Choroid plexus epithelial cell (primary cell): ENCODE measurements around the gene CYP27C1.
"Not testable (repeated sequence)": the region's sequence is repeated elsewhere in the genome, so short reads cannot be mapped to it uniquely, and the experiment has no call there.

Experiments
- DNase-seq: peaks from one replicate; pipeline ENCODE4 v3.0.0-alpha.2; 2010; ENCODE audit warnings: low read depth
- H3K4me3 ChIP-seq: 2 replicates; pipeline ENCODE4 v1.5.1; 2011; ENCODE audit warnings: low read depth, mild to moderate bottlenecking, control low read depth, low read length, moderate library complexity
- TF ChIP-seq, protein P1 (sequence below): conservative IDR thresholded peaks from 2 replicates; pipeline ENCODE4 v1.5.1; 2011; ENCODE audit warnings: low read depth, mild to moderate bottlenecking, control low read depth, inconsistent platforms, low read length, moderate library complexity

CYP27C1 gene

GRCh38 chr2:127254386-127254981 lies 34.4 kb upstream of the CYP27C1 start:
- no peak overlapping the region for H3K4me3 ChIP-seq
- TF ChIP-seq, protein P1, sequence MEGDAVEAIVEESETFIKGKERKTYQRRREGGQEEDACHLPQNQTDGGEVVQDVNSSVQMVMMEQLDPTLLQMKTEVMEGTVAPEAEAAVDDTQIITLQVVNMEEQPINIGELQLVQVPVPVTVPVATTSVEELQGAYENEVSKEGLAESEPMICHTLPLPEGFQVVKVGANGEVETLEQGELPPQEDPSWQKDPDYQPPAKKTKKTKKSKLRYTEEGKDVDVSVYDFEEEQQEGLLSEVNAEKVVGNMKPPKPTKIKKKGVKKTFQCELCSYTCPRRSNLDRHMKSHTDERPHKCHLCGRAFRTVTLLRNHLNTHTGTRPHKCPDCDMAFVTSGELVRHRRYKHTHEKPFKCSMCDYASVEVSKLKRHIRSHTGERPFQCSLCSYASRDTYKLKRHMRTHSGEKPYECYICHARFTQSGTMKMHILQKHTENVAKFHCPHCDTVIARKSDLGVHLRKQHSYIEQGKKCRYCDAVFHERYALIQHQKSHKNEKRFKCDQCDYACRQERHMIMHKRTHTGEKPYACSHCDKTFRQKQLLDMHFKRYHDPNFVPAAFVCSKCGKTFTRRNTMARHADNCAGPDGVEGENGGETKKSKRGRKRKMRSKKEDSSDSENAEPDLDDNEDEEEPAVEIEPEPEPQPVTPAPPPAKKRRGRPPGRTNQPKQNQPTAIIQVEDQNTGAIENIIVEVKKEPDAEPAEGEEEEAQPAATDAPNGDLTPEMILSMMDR = no peak
- DNase-seq = peak; percentile 5

DNA sequence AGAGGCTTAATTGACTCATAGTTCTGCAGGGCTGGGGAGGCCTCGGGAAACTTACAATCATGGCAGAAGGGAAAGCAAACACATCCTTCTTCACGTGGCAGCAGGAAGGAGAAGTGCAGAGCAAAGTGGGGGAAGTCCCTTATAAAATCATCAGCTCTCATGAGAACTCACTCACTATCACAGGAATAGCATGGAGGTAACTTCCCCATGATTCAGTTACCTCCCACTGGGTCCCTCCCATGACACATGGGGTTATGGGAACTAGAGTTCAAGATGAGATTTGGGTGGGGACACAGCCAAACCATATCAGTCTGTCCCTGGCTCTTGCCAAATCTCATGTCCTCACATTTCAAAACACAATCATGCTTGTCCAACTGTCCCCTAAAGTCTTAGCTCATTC lies 21.1 kb upstream of the CYP27C1 start:
- DNase-seq = not testable (repeated sequence)

GRCh38 chr2:127239395-127239794 lies 19.3 kb upstream of the CYP27C1 start:
- TF ChIP-seq, protein P1 = no peak
- no peak for DNase-seq
- H3K4me3 ChIP-seq = no peak overlapping the region

More for the DNA sequence above, 21.1 kb upstream of the CYP27C1 start:
- H3K4me3 ChIP-seq = not testable (repeated sequence)

DNA sequence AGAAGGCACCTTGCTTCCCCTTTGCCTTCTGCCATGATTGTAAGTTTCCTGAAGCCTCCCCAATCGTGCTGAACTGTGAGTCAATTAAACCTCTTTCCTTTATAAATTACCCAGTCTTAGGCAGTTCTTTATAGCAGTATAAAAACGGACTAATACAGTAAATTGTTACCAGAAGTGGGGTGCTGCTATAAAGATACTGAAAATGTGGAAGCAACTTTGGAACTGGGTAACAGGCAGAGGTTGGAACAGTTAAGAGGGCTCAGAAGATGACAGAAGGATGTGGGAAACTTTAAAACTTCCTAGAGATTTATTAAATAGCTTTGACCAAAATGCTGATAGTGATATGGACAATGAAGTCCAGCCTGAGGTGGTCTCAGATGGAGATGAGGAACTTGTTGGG lies 17.7 kb upstream of the CYP27C1 start:
- H3K4me3 ChIP-seq, DNase-seq: not testable (repeated sequence)

GRCh38 chr2:127235082-127235702 lies 15.1 kb upstream of the CYP27C1 start:
- no peak overlapping the region for H3K4me3 ChIP-seq
- TF ChIP-seq, protein P1 = no peak

GRCh38 chr2:127233710-127234109 lies 13.6 kb upstream of the CYP27C1 start:
- TF ChIP-seq, protein P1 = no peak
- no peak overlapping the region for H3K4me3 ChIP-seq
- DNase-seq = no peak

More at GRCh38 chr2:127235082-127235702, 15.1 kb upstream of the CYP27C1 start:
- no peak for DNase-seq

GRCh38 chr2:127231130-127231865 lies 11.2 kb upstream of the CYP27C1 start:
- peak; percentile 3 for DNase-seq
- TF ChIP-seq, protein P1 = no peak
- no peak overlapping the region for H3K4me3 ChIP-seq

- no peak for DNase-seq
- H3K4me3 ChIP-seq = no peak overlapping the region
- TF ChIP-seq, protein P1 = no peak
These were observed 9.5 kb upstream of the CYP27C1 start for GRCh38 chr2:127229555-127229954.
